ENCODE measurements around the gene CMTM2. TPM values are rescaled to one million over a fixed set of nuclear protein-coding genes. Genes with fewer than 3 reads are reported as not detected.
A peak's percentile ranks its signal among the peaks of the same experiment; 100 is the strongest.

Gene CMTM2
- total and polyA plus RNA-seq, 10 donors, result 0.70 to 54.6 (median 8.8) TPM

DNA sequence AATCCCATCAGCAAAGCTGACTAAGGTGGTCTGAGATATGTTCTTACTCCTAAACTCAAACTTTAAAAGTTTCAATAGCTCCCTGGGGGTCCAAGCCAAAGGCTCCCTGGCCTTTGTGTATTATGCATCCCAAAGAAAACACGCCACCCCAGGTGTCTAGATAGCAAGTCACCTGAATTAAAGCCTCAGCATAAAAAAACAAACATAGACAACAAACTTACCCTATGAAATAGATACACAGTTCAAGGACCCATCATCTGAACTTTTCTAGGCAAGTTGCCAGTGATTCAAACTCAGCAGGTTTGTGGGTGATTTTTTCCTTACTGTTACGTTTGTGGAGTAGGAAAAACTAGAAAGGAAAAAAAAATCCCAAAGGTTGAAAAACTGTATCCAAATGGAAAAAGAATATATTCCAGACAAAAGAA is 37.8 kb downstream of the CMTM2 start:
- H3K36me3 ChIP-seq, result peaks cover 0 to 48% (median 22%) of the 10 kb centered on the region in 6 donors
- peaks cover 0 to 11% (median 0%) of the 10 kb centered on the region in 6 donors for H3K4me1 ChIP-seq
- 73 to 86% (median 81%) methylated on average over 2 of the region's 2 CpGs for WGBS, 5 donors
- H3K27ac ChIP-seq, result no peak overlapping the region
- intact Hi-C loops (cut with DNase I; ENCODE audit: low total_unique reads), result no loop called here
- H3K9me3 ChIP-seq, result no peaks in the 10 kb centered on the region
- no peaks in the 10 kb centered on the region for H3K27me3 ChIP-seq (replicated peaks in 1 of 7)
- TF ChIP-seq POLR2A (IDR thresholded peaks at IDR 0.05) (no peak), POLR2AphosphoS5 (IDR thresholded peaks at IDR 0.05) (no peak)
- no peak for DNase-seq
- no peak overlapping the region for H3K4me3 ChIP-seq

DNA sequence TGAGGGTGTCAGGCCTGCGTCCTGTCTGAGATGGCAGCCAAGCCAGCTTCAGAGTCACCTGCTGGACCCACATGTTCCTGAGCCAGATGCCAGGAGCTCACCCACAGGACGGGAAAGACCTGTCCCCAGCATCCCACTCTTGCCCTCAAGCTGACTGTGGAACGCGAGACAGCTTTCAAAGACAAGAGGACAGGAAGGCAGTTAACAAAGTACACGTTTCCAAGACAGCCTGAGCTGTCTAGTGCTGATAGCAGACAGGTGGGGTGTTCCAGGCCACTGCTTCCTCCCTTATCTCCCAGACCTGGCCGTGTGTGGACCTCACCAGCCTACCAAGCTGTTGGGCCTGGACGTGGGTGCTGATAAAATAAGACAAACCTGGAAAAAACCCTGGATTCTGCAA is 38.5 kb downstream of the CMTM2 start:
- intact Hi-C loops (cut with DNase I; ENCODE audit: low total_unique reads), result no loop called here
- H3K36me3 ChIP-seq, result peaks cover 0 to 43% (median 15%) of the 10 kb centered on the region in 6 donors
- peaks cover 0 to 11% (median 0%) of the 10 kb centered on the region in 6 donors for H3K4me1 ChIP-seq
- no peaks in the 10 kb centered on the region for H3K27me3 ChIP-seq (replicated peaks in 1 of 7)
- no peaks in the 10 kb centered on the region for H3K9me3 ChIP-seq
- no peak for TF ChIP-seq POLR2AphosphoS5 (IDR thresholded peaks at IDR 0.05)
- TF ChIP-seq POLR2A (IDR thresholded peaks at IDR 0.05), result no peak
- TF ChIP-seq, protein P1, sequence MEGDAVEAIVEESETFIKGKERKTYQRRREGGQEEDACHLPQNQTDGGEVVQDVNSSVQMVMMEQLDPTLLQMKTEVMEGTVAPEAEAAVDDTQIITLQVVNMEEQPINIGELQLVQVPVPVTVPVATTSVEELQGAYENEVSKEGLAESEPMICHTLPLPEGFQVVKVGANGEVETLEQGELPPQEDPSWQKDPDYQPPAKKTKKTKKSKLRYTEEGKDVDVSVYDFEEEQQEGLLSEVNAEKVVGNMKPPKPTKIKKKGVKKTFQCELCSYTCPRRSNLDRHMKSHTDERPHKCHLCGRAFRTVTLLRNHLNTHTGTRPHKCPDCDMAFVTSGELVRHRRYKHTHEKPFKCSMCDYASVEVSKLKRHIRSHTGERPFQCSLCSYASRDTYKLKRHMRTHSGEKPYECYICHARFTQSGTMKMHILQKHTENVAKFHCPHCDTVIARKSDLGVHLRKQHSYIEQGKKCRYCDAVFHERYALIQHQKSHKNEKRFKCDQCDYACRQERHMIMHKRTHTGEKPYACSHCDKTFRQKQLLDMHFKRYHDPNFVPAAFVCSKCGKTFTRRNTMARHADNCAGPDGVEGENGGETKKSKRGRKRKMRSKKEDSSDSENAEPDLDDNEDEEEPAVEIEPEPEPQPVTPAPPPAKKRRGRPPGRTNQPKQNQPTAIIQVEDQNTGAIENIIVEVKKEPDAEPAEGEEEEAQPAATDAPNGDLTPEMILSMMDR (IDR thresholded peaks at IDR 0.05 in 8 of 11, conservative IDR thresholded peaks at IDR 0.05 in 3 of 11), result no peak
- no peak overlapping the region for H3K4me3 ChIP-seq
- 69 to 81% (median 76%) methylated on average over 7 of the region's 7 CpGs for WGBS, 5 donors
- peak; percentile 47 for DNase-seq
- H3K27ac ChIP-seq, result no peak overlapping the region

DNA sequence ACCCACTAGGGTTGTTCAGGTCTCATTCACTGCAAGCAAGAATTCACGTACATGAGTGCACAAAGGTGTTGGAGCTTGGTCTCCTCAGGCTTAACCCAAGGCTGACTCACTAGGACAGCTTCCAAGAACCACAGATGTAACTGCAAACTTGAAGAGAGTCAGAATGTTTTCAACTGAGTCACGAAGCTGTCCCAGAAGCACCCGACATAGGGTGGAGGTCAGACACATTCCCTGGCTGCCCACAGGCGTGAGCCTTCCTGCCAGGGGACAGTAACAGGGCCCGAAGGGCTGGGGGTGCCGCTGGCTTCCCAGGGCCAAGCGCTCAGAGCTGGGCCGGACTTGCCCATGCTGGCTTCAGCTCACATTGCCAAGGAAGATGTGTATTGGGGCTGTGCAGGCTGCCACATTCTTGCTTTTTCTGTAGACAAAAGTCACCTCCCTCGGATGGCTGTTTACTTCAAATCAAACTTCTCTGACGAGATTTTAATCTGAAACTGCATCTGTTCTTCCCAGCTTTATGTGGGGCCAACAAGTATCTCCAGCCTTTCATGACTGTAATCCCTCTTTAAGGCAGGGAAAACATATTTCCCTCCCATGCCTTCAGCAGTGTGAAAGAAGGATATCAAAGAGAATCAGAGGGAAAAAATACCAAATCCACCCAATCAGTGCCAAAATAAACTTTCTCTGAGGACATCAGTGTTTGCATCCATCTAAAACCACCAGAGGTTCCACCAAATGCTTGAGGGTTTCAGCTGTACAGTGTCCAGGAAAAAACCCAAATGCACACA is 39.5 kb downstream of the CMTM2 start:
- no peaks in the 10 kb centered on the region for H3K27me3 ChIP-seq (replicated peaks in 1 of 7)
- intact Hi-C loops (cut with DNase I; ENCODE audit: low total_unique reads), result no loop called here
- no peak for TF ChIP-seq POLR2AphosphoS5 (IDR thresholded peaks at IDR 0.05)
- TF ChIP-seq POLR2A (IDR thresholded peaks at IDR 0.05), result no peak
- TF ChIP-seq, protein P1 (IDR thresholded peaks at IDR 0.05 in 8 of 11, conservative IDR thresholded peaks at IDR 0.05 in 3 of 11), result no peak
- peaks cover 0 to 11% (median 0%) of the 10 kb centered on the region in 6 donors for H3K4me1 ChIP-seq
- H3K9me3 ChIP-seq, result no peaks in the 10 kb centered on the region
- H3K27ac ChIP-seq, result no peak overlapping the region
- WGBS, 5 donors, result 85 to 90% (median 89%) methylated on average over 5 to 10 of the region's 10 CpGs
- peaks cover 0 to 33% (median 7%) of the 10 kb centered on the region in 6 donors for H3K36me3 ChIP-seq
- no peak overlapping the region for H3K4me3 ChIP-seq
- DNase-seq, result peak; percentile 35

DNA sequence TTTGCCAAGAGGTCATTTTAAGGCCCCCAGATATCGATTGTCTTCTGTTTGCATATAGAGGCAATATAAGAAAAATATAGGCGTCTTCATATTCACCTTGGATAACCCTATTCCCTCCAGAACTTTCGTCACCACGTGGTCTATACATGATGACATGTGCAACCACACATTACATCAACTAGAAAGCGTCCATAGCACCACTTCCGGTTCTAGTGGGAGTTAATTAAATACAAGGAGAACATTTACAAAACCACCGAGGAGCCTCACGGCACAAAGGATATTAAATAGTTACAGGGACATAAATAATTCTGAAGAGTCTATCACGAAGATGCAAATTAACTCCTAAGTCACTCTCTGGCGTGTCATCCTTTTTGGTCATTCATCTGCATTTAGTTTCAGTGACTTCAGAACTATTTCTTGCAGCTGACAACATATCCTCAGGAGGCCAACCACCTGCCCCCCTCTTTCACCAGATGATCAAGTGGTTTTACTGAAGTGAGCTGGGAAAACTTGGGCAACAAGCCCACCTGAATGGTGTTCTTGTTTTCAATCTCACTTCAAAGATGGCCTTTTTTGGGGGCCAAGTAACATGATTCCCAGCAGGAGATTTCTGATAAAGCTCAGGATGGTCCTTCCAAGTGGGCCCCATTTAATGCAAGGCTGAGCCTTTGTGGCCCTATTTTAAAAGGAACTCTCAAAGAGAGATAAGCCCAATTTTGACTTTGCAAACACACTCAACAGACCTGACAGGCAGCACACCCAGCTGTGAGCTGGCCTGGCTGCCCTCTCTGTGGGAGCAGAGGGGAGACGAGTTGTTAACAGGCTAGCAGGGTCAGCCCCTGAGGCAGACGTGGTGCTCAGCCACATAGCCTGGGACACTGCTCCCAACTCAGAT is 40.5 kb downstream of the CMTM2 start:
- intact Hi-C loops (cut with DNase I; ENCODE audit: low total_unique reads), result no loop called here
- Histone ChIP-seq H3K4me1 (peaks cover 0 to 11% (median 0%) of the 10 kb centered on the region in 6 donors), H3K36me3 (peaks cover 0 to 23% (median under 1%) of the 10 kb centered on the region in 6 donors), H3K4me3 (no peak overlapping the region), H3K27me3 (replicated peaks in 1 of 7) (no peaks in the 10 kb centered on the region), H3K27ac (no peak overlapping the region), H3K9me3 (no peaks in the 10 kb centered on the region)
- TF ChIP-seq POLR2A (IDR thresholded peaks at IDR 0.05), result no peak
- TF ChIP-seq POLR2AphosphoS5 (IDR thresholded peaks at IDR 0.05), result no peak
- TF ChIP-seq, protein P1 (IDR thresholded peaks at IDR 0.05 in 8 of 11, conservative IDR thresholded peaks at IDR 0.05 in 3 of 11), result no peak
- peak; percentile 53 for DNase-seq
- WGBS, 5 donors, result 59 to 75% (median 63%) methylated on average over 10 to 12 of the region's 12 CpGs
